Activated CD4-positive, alpha-beta T cell treated with anti-CD3 and anti-CD28 coated beads for 4 hours (primary cell): ENCODE results near the gene VCAN.

ENCODE experiments used
- DNase-seq, 2 donors: peaks; one replicate each; pipeline ENCODE4 v3.0.0-alpha.2; 2020

VCAN gene

GRCh38 chr5:83540105-83540504 lies 68.6 kb downstream of the VCAN start:
- DNase-seq = no peak

- DNase-seq = no peak
Measured at GRCh38 chr5:83540783-83541182, 69.2 kb downstream of the VCAN start.

GRCh38 chr5:83542839-83543238 lies 71.3 kb downstream of the VCAN start:
- DNase-seq = no peak

GRCh38 chr5:83543898-83544297 lies 72.4 kb downstream of the VCAN start:
- no peak for DNase-seq

GRCh38 chr5:83547161-83547560 lies 75.6 kb downstream of the VCAN start:
- no peak for DNase-seq

GRCh38 chr5:83547889-83548288 lies 76.3 kb downstream of the VCAN start:
- no peak for DNase-seq

GRCh38 chr5:83548581-83548980 lies 77.0 kb downstream of the VCAN start:
- no peak for DNase-seq

- DNase-seq = no peak
Measured at GRCh38 chr5:83549076-83549475, 77.5 kb downstream of the VCAN start.

GRCh38 chr5:83549674-83550073 lies 78.1 kb downstream of the VCAN start:
- DNase-seq = no peak

GRCh38 chr5:83551821-83552220 lies 80.3 kb downstream of the VCAN start:
- DNase-seq = no peak

- no peak for DNase-seq
Measured at GRCh38 chr5:83552275-83552674, 80.7 kb downstream of the VCAN start.

GRCh38 chr5:83553000-83553486 lies 81.5 kb downstream of the VCAN start:
- DNase-seq = no peak

GRCh38 chr5:83554133-83554532 lies 82.6 kb downstream of the VCAN start:
- DNase-seq = no peak

- DNase-seq = no peak
Measured at GRCh38 chr5:83554686-83555085, 83.1 kb downstream of the VCAN start.

GRCh38 chr5:83555263-83555662 lies 83.7 kb downstream of the VCAN start:
- DNase-seq = no peak

GRCh38 chr5:83556190-83556589 lies 84.6 kb downstream of the VCAN start:
- DNase-seq = no peak

- DNase-seq = no peak
Measured at GRCh38 chr5:83559118-83559785, 87.7 kb downstream of the VCAN start.

- DNase-seq = no peak
Measured at GRCh38 chr5:83562071-83562606, 90.6 kb downstream of the VCAN start.

GRCh38 chr5:83562791-83563557 lies 91.4 kb downstream of the VCAN start:
- DNase-seq = no peak

GRCh38 chr5:83563631-83564030 lies 92.1 kb downstream of the VCAN start:
- DNase-seq = no peak

GRCh38 chr5:83564069-83564749 lies 92.7 kb downstream of the VCAN start:
- no peak for DNase-seq

- no peak for DNase-seq
Measured at GRCh38 chr5:83567741-83568140, 96.2 kb downstream of the VCAN start.

GRCh38 chr5:83568186-83568585 lies 96.6 kb downstream of the VCAN start:
- DNase-seq = no peak

GRCh38 chr5:83570916-83571315 lies 99.4 kb downstream of the VCAN start:
- no peak for DNase-seq
